ENCODE results near the gene RAB7B. TPM values are rescaled to one million over a fixed set of nuclear protein-coding genes. Genes with fewer than 3 reads are reported as not detected.

RAB7B gene
- total RNA-seq, 6 experiments from 2014 or later: 2.6 to 6.6 (median 5.3) TPM

- Mint-ChIP-seq H3K4me3 (no peak overlapping the region), H3K36me3 (ENCODE audit: low read depth) (no peaks in the 10 kb centered on the region), H3K27ac (no peak overlapping the region), H3K27me3 (ENCODE audit: insufficient read depth) (peaks cover 13% of the 10 kb centered on the region), H3K4me1 (ENCODE audit: low read depth) (peaks cover 46% of the 10 kb centered on the region), H3K9me3 (no peaks in the 10 kb centered on the region)
- TF ChIP-seq CTCF (IDR thresholded peaks at IDR 0.05): no peak
- DNase-seq: peak; percentile 40
Observed at GRCh38 chr1:205967554-205968335, 35.5 kb downstream of the RAB7B start.

- H3K27me3 Mint-ChIP-seq (ENCODE audit: insufficient read depth): peaks cover 8% of the 10 kb centered on the region
- TF ChIP-seq CTCF (IDR thresholded peaks at IDR 0.05): no peak
- no peak for DNase-seq
- H3K36me3 Mint-ChIP-seq (ENCODE audit: low read depth): no peaks in the 10 kb centered on the region
- no peaks in the 10 kb centered on the region for H3K9me3 Mint-ChIP-seq
- H3K4me3 Mint-ChIP-seq: no peak overlapping the region
- H3K4me1 Mint-ChIP-seq (ENCODE audit: low read depth): peaks cover 47% of the 10 kb centered on the region
- H3K27ac Mint-ChIP-seq: no peak overlapping the region
Observed at GRCh38 chr1:205965036-205965884, 37.9 kb downstream of the RAB7B start.

GRCh38 chr1:205963352-205964155, 39.6 kb downstream of the RAB7B start:
- H3K36me3 Mint-ChIP-seq (ENCODE audit: low read depth): no peaks in the 10 kb centered on the region
- peak overlapping the region; percentile 59; the same call in 1 of the 2 replicates for H3K27ac Mint-ChIP-seq
- no peak for TF ChIP-seq CTCF (IDR thresholded peaks at IDR 0.05)
- H3K4me1 Mint-ChIP-seq (ENCODE audit: low read depth): peaks cover 45% of the 10 kb centered on the region
- H3K27me3 Mint-ChIP-seq (ENCODE audit: insufficient read depth): peaks cover 22% of the 10 kb centered on the region
- peak overlapping the region; percentile 48 for H3K4me3 Mint-ChIP-seq
- no peaks in the 10 kb centered on the region for H3K9me3 Mint-ChIP-seq
- peak; percentile 82 for DNase-seq

GRCh38 chr1:205962821-205963221, 40.4 kb downstream of the RAB7B start:
- DNase-seq: no peak
- TF ChIP-seq CTCF (IDR thresholded peaks at IDR 0.05): no peak
- peak overlapping the region; percentile 59; the same call in 1 of the 2 replicates for H3K27ac Mint-ChIP-seq
- H3K27me3 Mint-ChIP-seq (ENCODE audit: insufficient read depth): peaks cover 23% of the 10 kb centered on the region
- no peaks in the 10 kb centered on the region for H3K9me3 Mint-ChIP-seq
- H3K4me1 Mint-ChIP-seq (ENCODE audit: low read depth): peaks cover 39% of the 10 kb centered on the region
- H3K36me3 Mint-ChIP-seq (ENCODE audit: low read depth): no peaks in the 10 kb centered on the region
- H3K4me3 Mint-ChIP-seq: no peak overlapping the region; the same call in none of the 2 replicates
